Stimulated activated CD4-positive, alpha-beta T cell treated with anti-CD3 and anti-CD28 coated beads, Interleukin-4, amount 100 ng/mL, for 48 hours (primary cell): ENCODE measurements around the gene SLC2A5.

ENCODE experiments used
- DNase-seq, 2 donors: peaks; one replicate each; pipeline ENCODE4 v3.0.0-alpha.2; 2020; ENCODE audit warnings: low read depth in 2 of 2

The SLC2A5 gene

DNA sequence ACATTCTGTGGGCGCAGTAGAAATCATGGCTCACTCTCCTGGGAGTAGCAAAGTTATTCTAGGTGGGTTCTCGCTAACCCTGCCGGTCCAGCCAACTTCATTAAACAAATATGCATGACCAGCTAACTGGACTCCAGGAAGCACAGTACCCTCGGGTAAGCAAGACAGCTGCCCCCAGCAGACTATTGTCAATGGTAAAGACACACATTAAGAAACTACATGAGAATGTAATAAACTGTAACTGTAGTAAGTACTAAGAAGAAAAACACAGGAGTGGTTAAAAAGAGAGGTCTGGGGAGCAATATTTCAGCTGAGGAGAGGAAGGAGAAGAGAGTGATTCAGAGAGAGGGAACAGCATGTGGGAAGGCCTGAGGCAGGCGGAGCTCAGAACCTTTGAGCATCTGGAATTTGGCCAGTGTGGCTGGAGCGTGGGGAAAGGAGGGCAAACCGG is 7.4 kb downstream of the SLC2A5 start:
- no peak for DNase-seq

- DNase-seq, result no peak
These were observed 8.0 kb downstream of the SLC2A5 start for GRCh38 chr1:9061252-9061960.

GRCh38 chr1:9059891-9060744 is 9.3 kb downstream of the SLC2A5 start:
- DNase-seq, result no peak

DNA sequence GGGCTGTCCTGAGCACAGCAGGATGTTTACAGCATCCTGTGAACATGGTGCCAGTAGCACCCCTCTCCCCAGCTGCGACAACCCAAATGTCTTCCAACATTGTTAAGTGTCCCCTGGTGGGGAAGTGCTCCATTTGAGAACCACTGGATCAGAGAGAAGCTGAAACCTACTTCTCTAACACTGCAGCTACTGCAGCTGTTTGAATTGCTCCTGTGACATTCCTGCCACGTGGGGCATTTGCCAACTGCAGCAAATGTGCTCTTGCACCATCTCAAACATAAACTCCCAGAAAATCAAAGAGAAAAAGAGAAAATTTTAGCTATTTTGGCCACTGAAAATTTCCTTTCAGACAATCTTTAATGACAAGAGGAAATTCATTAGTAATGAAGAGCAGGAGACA is 11.0 kb downstream of the SLC2A5 start:
- no peak for DNase-seq

DNA sequence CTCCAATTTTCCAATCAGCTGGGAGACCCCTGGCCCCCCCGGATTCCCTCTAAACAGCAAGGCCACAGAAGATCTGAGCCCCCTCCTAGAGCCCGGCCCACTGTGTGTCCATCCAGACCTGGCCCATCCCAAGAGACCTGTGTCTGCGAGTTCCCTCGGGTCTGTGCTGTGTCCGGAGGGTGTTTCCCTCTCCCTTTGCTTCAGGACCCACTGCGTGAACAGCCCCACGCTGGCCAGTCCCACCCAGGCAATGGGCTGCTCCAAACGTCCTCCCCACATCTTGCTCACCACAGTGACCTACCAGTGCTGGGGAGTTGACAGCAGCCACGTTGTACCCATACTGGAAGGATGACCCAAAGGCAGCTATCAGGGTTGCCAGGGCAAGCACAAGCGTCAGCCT is 11.6 kb downstream of the SLC2A5 start:
- DNase-seq, result no peak

GRCh38 chr1:9052272-9053049 is 17.0 kb downstream of the SLC2A5 start:
- no peak for DNase-seq

DNA sequence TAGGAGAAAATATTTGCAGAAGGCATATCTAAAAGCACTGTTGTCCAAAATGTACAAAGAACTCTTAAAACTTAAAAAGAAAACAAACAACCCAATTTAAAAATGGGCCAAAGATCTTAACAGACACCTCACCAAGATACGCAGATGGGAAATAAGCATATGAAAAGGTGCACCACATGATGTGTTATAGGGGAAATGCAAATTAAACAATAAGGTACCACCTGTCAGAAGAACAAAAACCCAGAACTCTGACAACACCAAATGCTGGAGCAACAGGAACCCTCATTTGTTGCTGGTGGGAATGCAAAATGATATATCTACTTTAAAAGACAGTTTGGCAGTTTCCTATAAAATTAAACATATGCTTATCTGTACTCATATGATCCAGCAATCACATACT is 18.1 kb downstream of the SLC2A5 start:
- DNase-seq, result no peak

GRCh38 chr1:9050803-9051202 is 18.6 kb downstream of the SLC2A5 start:
- DNase-seq, result no peak

GRCh38 chr1:9048551-9048950 is 20.9 kb downstream of the SLC2A5 start:
- no peak for DNase-seq

- DNase-seq, result no peak
These were observed 22.4 kb downstream of the SLC2A5 start for GRCh38 chr1:9047019-9047418.

DNA sequence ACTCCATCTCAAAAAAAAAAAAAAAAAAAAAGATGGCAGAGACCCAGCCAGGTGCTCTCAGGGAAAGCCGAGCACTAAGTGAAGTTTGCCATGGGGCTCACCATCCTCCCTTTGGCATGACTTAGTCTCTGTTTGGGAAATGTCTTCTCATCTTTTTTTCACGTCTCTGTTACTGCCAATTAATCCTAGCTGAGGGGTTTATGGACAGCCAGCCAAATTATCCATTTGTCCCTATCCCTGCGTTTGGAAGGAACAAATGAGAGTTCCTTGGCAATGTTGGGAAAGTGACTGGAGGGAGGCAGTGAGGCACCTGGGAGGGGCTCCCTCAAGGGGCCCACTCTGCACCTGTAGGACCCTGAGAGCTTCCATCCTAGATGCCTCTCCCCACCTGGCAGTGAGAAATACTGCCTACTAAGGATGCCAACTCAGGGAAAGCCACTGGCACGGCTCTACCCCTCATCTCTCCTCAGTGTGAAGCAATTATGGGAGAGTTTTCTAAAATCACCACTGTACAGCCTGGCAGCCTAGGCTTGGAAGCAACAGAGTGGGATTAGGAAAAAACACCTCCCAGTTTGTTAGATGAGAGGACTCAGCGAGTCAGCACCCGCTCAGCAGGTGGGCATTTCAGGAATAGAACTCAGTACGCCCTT is 23.4 kb downstream of the SLC2A5 start:
- DNase-seq, result no peak

GRCh38 chr1:9044236-9044635 is 25.2 kb downstream of the SLC2A5 start:
- DNase-seq, result no peak

- no peak for DNase-seq
These were observed 27.2 kb downstream of the SLC2A5 start for GRCh38 chr1:9042272-9042671.

DNA sequence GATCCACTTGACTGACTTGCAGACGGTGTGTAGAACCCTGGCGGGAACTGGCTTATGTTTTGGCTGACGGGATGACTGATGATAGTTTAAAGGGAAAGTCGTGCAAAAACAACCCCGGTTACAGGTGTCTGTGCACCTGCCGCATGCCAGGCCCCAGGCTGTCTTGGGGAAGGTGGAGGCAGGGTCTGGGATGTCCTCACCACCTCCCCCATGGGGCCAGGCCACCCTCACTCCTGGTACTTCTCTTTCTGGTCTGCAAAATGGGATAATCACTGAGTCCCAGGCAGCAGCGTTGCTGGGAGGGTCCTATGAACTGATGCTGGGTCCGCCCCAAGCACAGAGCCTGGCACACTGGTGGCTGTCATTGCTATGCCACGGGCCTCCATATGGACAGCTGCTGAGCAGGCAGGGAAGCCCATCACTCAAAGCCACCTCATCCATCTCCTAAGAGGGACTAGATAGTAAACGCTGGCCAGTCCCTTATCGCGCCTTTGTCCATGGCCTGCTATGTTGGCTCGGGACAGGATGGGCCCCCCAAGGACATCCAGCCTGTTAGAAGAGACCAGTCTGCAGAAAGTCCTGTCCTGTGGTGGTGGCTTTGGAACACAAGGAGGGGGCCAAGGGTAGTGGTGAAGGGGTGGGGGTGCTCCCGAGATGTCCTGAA is 28.2 kb downstream of the SLC2A5 start:
- DNase-seq, result no peak

DNA sequence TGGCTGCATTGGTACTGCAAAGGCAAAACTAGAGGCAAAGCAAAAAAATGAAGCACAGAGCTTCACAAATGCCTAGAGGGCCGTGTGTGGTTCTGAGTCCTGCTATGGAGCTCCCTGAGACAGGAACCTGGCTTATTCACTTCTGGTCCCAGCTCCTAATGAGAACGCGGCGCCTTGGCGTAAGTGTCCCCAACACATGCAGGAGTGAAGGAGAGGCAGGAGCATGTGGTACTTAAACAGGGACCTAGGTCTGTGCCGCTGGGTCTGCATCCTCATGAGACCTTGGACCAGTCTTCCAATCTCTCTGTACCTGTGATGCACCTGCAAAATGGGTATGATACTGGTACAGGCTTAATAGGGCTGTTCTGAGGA is 28.8 kb downstream of the SLC2A5 start:
- DNase-seq, result no peak

- DNase-seq, result no peak
These were observed 29.4 kb downstream of the SLC2A5 start for GRCh38 chr1:9039761-9040658.

DNA sequence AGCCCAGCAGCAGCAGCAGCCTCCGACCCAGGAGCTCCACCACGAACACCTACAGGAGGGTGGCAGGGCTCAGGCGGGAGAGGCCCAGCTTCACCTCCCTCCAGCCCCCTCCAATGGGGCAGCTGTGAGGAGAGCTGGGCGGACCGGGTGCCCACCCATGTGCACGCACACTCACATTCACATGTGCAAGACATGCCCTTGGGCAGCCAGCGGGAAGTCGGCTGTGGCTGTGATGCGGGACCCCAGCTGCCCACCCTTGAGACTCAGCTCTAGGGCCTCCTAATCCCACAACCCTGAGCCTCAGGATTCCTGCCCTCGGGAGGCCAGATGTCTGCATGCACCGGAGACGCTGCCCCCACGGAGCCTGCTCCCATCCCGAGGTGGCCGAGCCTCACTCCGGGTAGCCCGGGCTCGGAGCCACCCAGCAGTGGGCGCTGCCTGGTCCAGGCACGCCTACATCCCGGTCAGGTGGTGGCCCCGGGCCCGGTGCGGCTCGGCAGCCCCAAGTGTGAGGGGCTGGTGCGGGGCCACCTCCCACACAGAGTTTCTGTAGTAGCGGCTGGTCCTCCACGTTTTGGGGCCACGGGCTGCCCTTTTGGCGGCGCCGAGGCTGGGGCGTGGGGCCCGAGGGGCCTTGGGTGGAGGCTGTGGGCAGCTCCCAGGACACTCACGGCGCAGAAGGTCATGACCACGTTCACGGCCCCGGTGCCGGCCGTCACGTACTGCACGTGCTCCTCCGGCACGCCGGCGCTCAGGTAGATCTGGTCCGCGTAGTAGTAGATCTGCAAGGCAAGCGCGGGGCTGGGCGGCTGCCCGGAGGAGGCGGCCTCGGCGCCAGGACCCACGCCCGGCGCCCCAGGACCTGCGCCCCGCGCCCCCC is 30.3 kb downstream of the SLC2A5 start:
- no peak for DNase-seq

DNA sequence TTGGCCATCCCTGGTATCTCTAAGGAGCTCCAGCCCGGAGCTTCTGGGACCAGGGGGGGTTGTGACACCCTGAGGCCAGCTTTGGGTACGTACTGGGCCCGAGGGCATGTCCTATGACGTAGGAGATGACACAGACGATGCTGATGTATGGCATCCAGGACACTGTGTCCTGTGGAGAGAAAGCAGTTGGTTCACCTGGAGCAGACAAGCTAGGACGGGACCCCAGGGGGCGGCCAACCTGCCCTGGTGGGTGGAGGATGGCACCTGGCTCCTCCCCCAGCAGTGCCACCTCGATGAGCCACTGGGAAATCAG is 31.1 kb downstream of the SLC2A5 start:
- DNase-seq, result no peak

DNA sequence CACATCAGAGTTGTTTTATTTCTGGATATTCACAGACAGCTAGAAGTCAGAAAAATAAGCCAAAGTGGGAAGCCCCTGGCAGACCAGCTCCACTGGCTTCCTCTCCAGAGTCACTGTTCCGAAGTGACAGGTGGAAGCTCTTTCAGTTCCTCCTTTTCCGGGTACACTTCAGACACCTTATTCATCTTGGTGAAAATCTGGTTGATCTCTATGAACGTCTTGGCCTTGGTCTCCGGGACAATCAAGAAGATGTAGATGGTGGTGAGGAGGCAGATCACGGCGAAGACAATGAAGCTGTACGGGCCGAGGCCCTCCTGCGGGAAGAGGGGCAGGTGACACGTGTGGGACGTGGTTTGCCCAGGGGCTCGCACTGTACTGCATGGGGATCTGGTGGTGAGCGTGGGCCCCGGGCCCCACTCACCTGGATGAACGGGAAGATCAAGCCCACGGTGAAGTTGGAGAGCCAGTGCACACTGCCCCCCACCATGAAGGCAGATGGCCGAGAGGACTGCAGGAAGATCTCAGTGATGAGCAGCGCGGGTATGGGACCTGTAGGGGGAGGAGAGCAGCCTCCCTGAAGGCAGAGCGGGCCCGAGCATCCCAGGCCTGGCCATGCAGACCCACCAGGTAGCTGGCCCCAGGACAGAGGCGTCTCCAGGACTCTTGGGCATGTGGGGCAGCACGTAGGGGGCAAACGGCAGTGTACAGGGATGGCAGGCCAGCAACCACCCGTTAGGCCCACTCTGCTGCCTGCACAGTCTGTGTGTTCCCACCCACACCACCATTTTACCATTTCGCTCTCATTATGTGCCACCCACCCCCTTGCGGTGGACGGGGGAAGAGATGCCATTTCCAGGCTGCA is 31.7 kb downstream of the SLC2A5 start:
- DNase-seq, result no peak
